Activated CD8-positive, alpha-beta memory T cell treated with anti-CD3 and anti-CD28 coated beads for 4 hours (primary cell): ENCODE measurements around the gene TOPBP1.

Experiments
- DNase-seq, 2 donors: peaks; one replicate each; pipeline ENCODE4 v3.0.0-alpha.2; 2020; ENCODE audit warnings: low read depth in 2 of 2

TOPBP1 gene

GRCh38 chr3:133607816-133608215 is 53.9 kb downstream of the TOPBP1 start:
- no peak for DNase-seq

GRCh38 chr3:133606902-133607301 is 54.8 kb downstream of the TOPBP1 start:
- DNase-seq, result no peak

GRCh38 chr3:133606342-133606741 is 55.4 kb downstream of the TOPBP1 start:
- no peak for DNase-seq

GRCh38 chr3:133600572-133601081 is 61.1 kb downstream of the TOPBP1 start:
- no peak for DNase-seq

- DNase-seq, result no peak
Measured at GRCh38 chr3:133599280-133599679, 62.5 kb downstream of the TOPBP1 start.

- no peak for DNase-seq
Measured at GRCh38 chr3:133598405-133598804, 63.3 kb downstream of the TOPBP1 start.

GRCh38 chr3:133595341-133595740 is 66.4 kb downstream of the TOPBP1 start:
- DNase-seq, result peak in 1 of 2 donors; percentile 29

GRCh38 chr3:133593243-133593642 is 68.5 kb downstream of the TOPBP1 start:
- DNase-seq, result no peak

GRCh38 chr3:133592843-133593242 is 68.9 kb downstream of the TOPBP1 start:
- DNase-seq, result no peak

- DNase-seq, result no peak
Measured at GRCh38 chr3:133591271-133591742, 70.4 kb downstream of the TOPBP1 start.

GRCh38 chr3:133589503-133589902 is 72.2 kb downstream of the TOPBP1 start:
- no peak for DNase-seq

GRCh38 chr3:133588784-133589465 is 72.8 kb downstream of the TOPBP1 start:
- no peak for DNase-seq

- no peak for DNase-seq
Measured at GRCh38 chr3:133588035-133588434, 73.7 kb downstream of the TOPBP1 start.

- no peak for DNase-seq
Measured at GRCh38 chr3:133583396-133583795, 78.3 kb downstream of the TOPBP1 start.

- DNase-seq, result no peak
Measured at GRCh38 chr3:133578548-133579191, 83.1 kb downstream of the TOPBP1 start.

- DNase-seq, result no peak
Measured at GRCh38 chr3:133576169-133576568, 85.6 kb downstream of the TOPBP1 start.

- no peak for DNase-seq
Measured at GRCh38 chr3:133575086-133575485, 86.7 kb downstream of the TOPBP1 start.

GRCh38 chr3:133574260-133574881 is 87.4 kb downstream of the TOPBP1 start:
- peak; percentile 34 to 39 for DNase-seq

- no peak for DNase-seq
Measured at GRCh38 chr3:133573629-133574194, 88.0 kb downstream of the TOPBP1 start, which contains the start of gene CDV3. TSS of gene CDV3 (plus strand) at chr3:133573686. CDS start at chr3:133574045, 359 bp downstream.

- DNase-seq, result peak; percentile 100
Measured at GRCh38 chr3:133573054-133573628, 88.6 kb downstream of the TOPBP1 start.

GRCh38 chr3:133572158-133573053 is 89.3 kb downstream of the TOPBP1 start:
- no peak for DNase-seq
